ENCODE data around the gene HPF1.
"Not testable (repeated sequence)": the region's sequence is repeated elsewhere in the genome, so short reads cannot be mapped to it uniquely, and the experiment has no call there.

Gene HPF1

GRCh38 chr4:169738604-169739003 is 19.1 kb downstream of the HPF1 start:
- DNase-seq (ENCODE audit: low read depth), result not testable (repeated sequence)

GRCh38 chr4:169730564-169730963 is 27.2 kb downstream of the HPF1 start:
- no peak for DNase-seq (ENCODE audit: low read depth)

- DNase-seq (ENCODE audit: low read depth), result no peak
Measured at GRCh38 chr4:169727616-169728015, 30.1 kb downstream of the HPF1 start.

- DNase-seq (ENCODE audit: low read depth), result no peak
Measured at GRCh38 chr4:169724260-169724659, 33.5 kb downstream of the HPF1 start.

DNA sequence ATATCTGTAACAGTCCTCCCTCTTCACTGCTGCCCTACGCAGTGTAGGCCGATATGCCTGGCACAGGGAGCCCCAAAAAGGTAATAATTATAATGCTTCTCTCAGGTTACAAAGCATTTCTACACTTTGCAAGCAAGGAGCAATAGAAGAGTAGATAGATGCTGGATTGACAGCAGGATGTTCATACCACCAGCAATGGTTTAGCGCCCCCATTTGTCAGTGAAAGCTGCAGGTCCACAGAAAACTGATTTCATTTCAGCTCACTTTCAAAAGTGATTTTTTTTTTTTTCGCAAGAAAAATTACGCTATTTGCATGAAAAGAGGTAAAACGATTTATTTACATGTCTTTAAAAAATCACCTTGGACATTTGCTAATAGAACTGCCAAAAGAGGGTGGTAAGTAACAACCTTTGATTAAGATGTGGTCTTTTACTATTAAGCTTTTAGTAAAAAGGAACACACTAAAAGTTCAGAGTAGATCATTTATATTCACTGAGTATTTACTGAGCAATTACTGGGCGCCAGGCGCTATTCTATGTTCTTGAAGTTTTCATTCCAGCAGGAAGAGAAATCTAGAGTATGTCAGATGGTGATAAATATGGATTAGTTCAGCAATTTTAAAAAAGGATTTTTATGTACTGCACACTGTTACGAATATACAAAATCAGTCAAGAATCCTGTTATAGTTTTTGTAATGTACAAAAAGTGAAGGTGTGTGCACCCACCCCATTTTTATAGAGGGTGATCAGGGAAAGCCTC is 34.4 kb downstream of the HPF1 start:
- DNase-seq (ENCODE audit: low read depth), result no peak

- no peak for DNase-seq (ENCODE audit: low read depth)
Measured at GRCh38 chr4:169720529-169720928, 37.2 kb downstream of the HPF1 start.

- DNase-seq (ENCODE audit: low read depth), result no peak
Measured at GRCh38 chr4:169716677-169717076, 41.1 kb downstream of the HPF1 start.

DNA sequence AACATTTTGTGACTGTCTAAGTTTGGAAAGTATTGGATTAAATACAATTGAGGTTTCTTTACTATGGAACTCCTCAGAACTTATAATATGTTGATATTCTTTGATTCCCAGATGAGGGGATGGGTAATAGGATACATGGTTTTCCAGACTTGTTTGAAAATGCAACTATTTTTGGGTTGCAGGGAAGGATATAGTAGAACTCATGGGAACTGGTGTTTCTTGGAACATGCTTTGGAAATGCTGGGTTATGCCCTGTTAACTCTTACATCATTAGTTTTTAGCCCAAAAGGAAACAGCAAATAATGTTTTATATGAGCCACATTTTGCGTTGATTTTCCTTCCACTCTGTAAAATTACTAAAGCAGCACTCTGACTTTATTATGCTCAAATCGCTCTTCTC is 41.9 kb downstream of the HPF1 start:
- no peak for DNase-seq (ENCODE audit: low read depth)

DNA sequence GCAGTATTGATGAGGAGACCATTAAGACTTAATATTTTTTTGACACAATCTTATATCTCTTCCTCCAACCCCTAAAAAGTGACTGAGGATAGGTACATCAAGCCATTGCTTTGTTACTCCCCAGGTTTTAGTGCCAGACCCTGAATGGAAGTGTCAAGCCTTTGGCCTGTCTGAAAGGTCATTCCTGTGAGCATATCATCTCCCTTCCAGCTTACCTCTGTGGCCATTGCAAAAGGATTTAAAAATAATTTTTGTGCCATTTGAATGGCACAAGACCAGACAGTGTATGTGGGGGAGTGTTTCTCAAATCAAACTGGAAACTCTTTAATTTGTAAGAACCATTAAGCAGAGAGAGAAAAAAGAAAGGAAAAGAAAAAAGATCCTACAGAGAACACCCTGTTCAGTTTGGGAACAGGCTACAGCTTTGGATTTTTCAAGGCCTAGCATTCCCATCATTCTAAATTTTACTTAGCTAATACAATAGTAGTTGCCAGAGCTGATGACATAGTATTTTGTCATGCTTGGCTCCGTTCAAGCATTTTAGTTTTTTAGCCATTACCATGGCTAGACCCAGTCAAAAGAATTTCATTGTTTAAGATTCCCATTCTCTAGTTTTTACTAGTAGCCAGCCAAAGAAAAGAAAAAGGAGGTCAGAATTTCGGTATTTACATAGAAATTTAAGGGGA is 49.6 kb downstream of the HPF1 start:
- DNase-seq (ENCODE audit: low read depth), result no peak

GRCh38 chr4:169698331-169698730 is 59.4 kb downstream of the HPF1 start:
- no peak for DNase-seq (ENCODE audit: low read depth)

DNA sequence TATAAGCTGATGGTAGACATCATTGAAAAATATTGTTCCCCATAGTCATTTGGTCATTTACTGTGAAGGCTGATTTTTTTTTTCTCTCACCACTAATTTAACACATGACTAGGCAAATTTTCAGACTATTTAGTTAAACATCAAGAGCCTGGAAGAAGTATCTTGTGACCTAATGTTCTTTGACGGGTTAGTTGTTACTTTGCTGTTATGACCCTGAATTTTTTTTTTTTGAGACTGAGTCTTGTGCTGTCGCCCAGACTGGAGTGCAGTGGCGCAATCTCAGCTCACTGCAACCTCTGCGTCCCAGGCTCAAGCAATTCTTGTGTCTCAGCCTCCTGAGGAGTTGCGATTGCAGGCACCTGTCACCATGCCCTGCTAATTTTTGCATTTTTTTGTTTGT is 67.0 kb downstream of the HPF1 start:
- DNase-seq (ENCODE audit: low read depth), result no peak

- DNase-seq (ENCODE audit: low read depth), result no peak
Measured at GRCh38 chr4:169689681-169690080, 68.1 kb downstream of the HPF1 start.

- no peak for DNase-seq (ENCODE audit: low read depth)
Measured at GRCh38 chr4:169682372-169683047, 75.2 kb downstream of the HPF1 start.
